WTC11 (cell line): ENCODE results near the gene PYHIN1. TPM values are rescaled to one million over a fixed set of nuclear protein-coding genes. Genes with fewer than 3 reads are reported as not detected.

Source experiments
- ATAC-seq: fragments of 200-7000 bp; cut with Tn5 transposase; 2 replicates; pipeline ENCODE4 v1.10.0; 2021; ENCODE audit warnings: mild to moderate bottlenecking, moderate library complexity
- CTCF ChIA-PET: fragments of 300-600 bp; sonication (Branson Sonifier 250); formaldehyde crosslinking; loops from one replicate; lab custom pipeline; 2021; ENCODE audit warnings: antibody characterized with exemption; lab: Charles Lee
- POLR2A ChIA-PET: fragments of 350-600 bp; sonication (Branson Sonifier 250); formaldehyde crosslinking; loops from one replicate; lab custom pipeline; 2021; ENCODE audit warnings: antibody characterized with exemption; lab: Charles Lee
- DNase-seq: peaks from one replicate; pipeline ENCODE4 v3.0.0; 2021; ENCODE audit warnings: low spot score
- H3K27ac Mint-ChIP-seq: 2 replicates; pipeline ENCODE4 v1.8.0; 2021; ENCODE audit warnings: mixed read lengths
- H3K27me3 Mint-ChIP-seq: 2 replicates; pipeline ENCODE4 v1.8.0; 2021; ENCODE audit warnings: low read depth, mild to moderate bottlenecking, moderate library complexity, mixed read lengths
- H3K36me3 Mint-ChIP-seq: 2 replicates; pipeline ENCODE4 v1.8.0; 2021; ENCODE audit warnings: mixed read lengths
- H3K4me1 Mint-ChIP-seq: 2 replicates; pipeline ENCODE4 v1.8.0; 2022; ENCODE audit warnings: mixed read lengths
- H3K4me3 Mint-ChIP-seq: 2 replicates; pipeline ENCODE4 v1.8.0; 2021; ENCODE audit warnings: mild to moderate bottlenecking, moderate library complexity, mixed read lengths
- H3K9me3 Mint-ChIP-seq: 2 replicates; pipeline ENCODE4 v1.8.0; 2021; ENCODE audit warnings: mixed read lengths
- GRHL2 ChIP-seq: fragments of 250-450 bp; sonication (Bioruptor Pico); IDR thresholded peaks from 2 replicates; pipeline ENCODE4 v1.8.0; 2022; ENCODE audit warnings: mild to moderate bottlenecking, moderate library complexity; ENCODE audit not compliant: insufficient replicate concordance, severe bottlenecking
- IRF2 ChIP-seq: sonication (generic); formaldehyde crosslinking; IDR thresholded peaks from 2 replicates; pipeline ENCODE4 v1.8.0; 2022; ENCODE audit warnings: low read depth, missing genetic modification reagents, borderline replicate concordance
- NFYB ChIP-seq: sonication (generic); formaldehyde crosslinking; conservative IDR thresholded peaks from 2 replicates; pipeline ENCODE4 v1.8.0; 2022; ENCODE audit warnings: low read depth, missing genetic modification reagents
- SP1 ChIP-seq: sonication (generic); formaldehyde crosslinking; conservative IDR thresholded peaks from 2 replicates; pipeline ENCODE4 v1.8.1; 2022; ENCODE audit warnings: missing genetic modification reagents
- ZBTB21 ChIP-seq: sonication (generic); formaldehyde crosslinking; IDR thresholded peaks from 2 replicates; pipeline ENCODE4 v1.8.1; 2023; ENCODE audit warnings: mild to moderate bottlenecking, missing genetic modification reagents, borderline replicate concordance
- ZNF121 ChIP-seq: sonication (generic); formaldehyde crosslinking; IDR thresholded peaks from 2 replicates; pipeline ENCODE4 v1.8.0; 2023; ENCODE audit warnings: missing genetic modification reagents
- ZNF219 ChIP-seq: sonication (generic); formaldehyde crosslinking; IDR thresholded peaks from 2 replicates; pipeline ENCODE4 v1.8.0; 2023; ENCODE audit warnings: missing genetic modification reagents, mild to moderate bottlenecking, borderline replicate concordance
- total RNA-seq: library from RNA; stranded (reverse); gene quantifications from 3 replicates; pipeline ENCODE4 v1.2.3, GENCODE V29; 2021
- TF ChIP-seq, protein P1 (sequence below): sonication (generic); formaldehyde crosslinking; IDR thresholded peaks from 2 replicates; pipeline ENCODE4 v1.8.0; 2022; ENCODE audit warnings: mild to moderate bottlenecking, missing genetic modification reagents
- TF ChIP-seq, protein P2 (sequence below): sonication (generic); formaldehyde crosslinking; IDR thresholded peaks from 2 replicates; pipeline ENCODE4 v1.8.0; 2022; ENCODE audit warnings: mild to moderate bottlenecking, missing genetic modification reagents
- TF ChIP-seq, protein P3 (sequence below): sonication (generic); formaldehyde crosslinking; IDR thresholded peaks from 2 replicates; pipeline ENCODE4 v1.8.1; 2023; ENCODE audit warnings: mild to moderate bottlenecking, missing genetic modification reagents
- TF ChIP-seq, protein P4 (sequence below): sonication (generic); formaldehyde crosslinking; IDR thresholded peaks from 2 replicates; pipeline ENCODE4 v1.8.1; 2022; ENCODE audit warnings: low read depth, mild to moderate bottlenecking, moderate library complexity, missing genetic modification reagents, borderline replicate concordance
- TF ChIP-seq, protein P5 (sequence below): sonication (generic); formaldehyde crosslinking; IDR thresholded peaks from 2 replicates; pipeline ENCODE4 v1.8.1; 2023; ENCODE audit warnings: mild to moderate bottlenecking, missing genetic modification reagents, borderline replicate concordance
- TF ChIP-seq, protein P6 (sequence below): sonication (generic); formaldehyde crosslinking; conservative IDR thresholded peaks from 2 replicates; pipeline ENCODE4 v1.8.1; 2023; ENCODE audit warnings: mild to moderate bottlenecking, low read depth, missing genetic modification reagents, moderate library complexity
- TF ChIP-seq, protein P7 (sequence below): fragments of 250-450 bp; sonication (Bioruptor Pico); conservative IDR thresholded peaks from 2 replicates; pipeline ENCODE4 v1.9.0; 2021; ENCODE audit warnings: mild to moderate bottlenecking
- TF ChIP-seq, protein P8 (sequence below): sonication (generic); formaldehyde crosslinking; IDR thresholded peaks from 2 replicates; pipeline ENCODE4 v1.8.0; 2023; ENCODE audit warnings: mild to moderate bottlenecking, missing genetic modification reagents

Gene PYHIN1
- total RNA-seq, 1 experiment from 2014 or later, result not detected

DNA sequence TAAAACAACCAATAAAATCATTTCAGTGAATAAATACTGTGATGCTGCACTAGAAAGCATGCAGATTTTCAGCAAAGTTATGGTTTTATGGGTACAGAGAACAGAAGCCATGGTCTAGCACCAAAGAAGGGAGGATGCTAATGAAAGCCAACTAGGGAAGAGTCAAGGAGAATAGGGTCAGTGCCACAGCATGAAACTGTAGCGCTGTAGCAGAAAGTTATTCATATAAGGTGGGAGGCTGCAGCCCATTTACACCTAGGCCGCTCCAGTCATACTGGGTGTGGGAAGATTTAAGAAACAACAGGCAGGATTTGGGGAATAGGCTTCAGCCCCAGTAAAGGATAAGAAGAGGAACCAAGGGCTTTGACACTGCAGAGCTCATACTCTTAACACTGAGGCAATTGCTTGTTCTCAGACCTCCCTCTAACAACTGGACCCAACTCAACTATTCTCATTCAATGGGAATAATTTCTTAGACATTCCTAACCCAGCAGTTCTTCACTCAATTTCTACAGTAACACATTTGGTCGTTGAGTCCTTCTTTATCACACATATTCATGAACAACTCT, 82.7 kb downstream of the PYHIN1 start:
- TF ChIP-seq GRHL2 (CRISPR knock-in tag) (no peak), NFYB (CRISPR knock-in tag) (no peak), ZBTB21 (CRISPR knock-in tag) (no peak), ZNF121 (CRISPR knock-in tag) (no peak), ZNF219 (CRISPR knock-in tag) (no peak), IRF2 (CRISPR knock-in tag) (no peak), SP1 (CRISPR knock-in tag) (no peak)
- TF ChIP-seq, protein P1, sequence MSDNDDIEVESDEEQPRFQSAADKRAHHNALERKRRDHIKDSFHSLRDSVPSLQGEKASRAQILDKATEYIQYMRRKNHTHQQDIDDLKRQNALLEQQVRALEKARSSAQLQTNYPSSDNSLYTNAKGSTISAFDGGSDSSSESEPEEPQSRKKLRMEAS (CRISPR knock-in tag), result no peak
- TF ChIP-seq, protein P2, sequence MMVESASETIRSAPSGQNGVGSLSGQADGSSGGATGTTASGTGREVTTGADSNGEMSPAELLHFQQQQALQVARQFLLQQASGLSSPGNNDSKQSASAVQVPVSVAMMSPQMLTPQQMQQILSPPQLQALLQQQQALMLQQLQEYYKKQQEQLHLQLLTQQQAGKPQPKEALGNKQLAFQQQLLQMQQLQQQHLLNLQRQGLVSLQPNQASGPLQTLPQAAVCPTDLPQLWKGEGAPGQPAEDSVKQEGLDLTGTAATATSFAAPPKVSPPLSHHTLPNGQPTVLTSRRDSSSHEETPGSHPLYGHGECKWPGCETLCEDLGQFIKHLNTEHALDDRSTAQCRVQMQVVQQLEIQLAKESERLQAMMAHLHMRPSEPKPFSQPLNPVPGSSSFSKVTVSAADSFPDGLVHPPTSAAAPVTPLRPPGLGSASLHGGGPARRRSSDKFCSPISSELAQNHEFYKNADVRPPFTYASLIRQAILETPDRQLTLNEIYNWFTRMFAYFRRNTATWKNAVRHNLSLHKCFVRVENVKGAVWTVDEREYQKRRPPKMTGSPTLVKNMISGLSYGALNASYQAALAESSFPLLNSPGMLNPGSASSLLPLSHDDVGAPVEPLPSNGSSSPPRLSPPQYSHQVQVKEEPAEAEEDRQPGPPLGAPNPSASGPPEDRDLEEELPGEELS (CRISPR knock-in tag), result no peak
- TF ChIP-seq, protein P3, sequence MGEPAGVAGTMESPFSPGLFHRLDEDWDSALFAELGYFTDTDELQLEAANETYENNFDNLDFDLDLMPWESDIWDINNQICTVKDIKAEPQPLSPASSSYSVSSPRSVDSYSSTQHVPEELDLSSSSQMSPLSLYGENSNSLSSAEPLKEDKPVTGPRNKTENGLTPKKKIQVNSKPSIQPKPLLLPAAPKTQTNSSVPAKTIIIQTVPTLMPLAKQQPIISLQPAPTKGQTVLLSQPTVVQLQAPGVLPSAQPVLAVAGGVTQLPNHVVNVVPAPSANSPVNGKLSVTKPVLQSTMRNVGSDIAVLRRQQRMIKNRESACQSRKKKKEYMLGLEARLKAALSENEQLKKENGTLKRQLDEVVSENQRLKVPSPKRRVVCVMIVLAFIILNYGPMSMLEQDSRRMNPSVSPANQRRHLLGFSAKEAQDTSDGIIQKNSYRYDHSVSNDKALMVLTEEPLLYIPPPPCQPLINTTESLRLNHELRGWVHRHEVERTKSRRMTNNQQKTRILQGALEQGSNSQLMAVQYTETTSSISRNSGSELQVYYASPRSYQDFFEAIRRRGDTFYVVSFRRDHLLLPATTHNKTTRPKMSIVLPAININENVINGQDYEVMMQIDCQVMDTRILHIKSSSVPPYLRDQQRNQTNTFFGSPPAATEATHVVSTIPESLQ (CRISPR knock-in tag), result no peak
- TF ChIP-seq, protein P4, sequence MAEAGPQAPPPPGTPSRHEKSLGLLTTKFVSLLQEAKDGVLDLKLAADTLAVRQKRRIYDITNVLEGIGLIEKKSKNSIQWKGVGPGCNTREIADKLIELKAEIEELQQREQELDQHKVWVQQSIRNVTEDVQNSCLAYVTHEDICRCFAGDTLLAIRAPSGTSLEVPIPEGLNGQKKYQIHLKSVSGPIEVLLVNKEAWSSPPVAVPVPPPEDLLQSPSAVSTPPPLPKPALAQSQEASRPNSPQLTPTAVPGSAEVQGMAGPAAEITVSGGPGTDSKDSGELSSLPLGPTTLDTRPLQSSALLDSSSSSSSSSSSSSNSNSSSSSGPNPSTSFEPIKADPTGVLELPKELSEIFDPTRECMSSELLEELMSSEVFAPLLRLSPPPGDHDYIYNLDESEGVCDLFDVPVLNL (CRISPR knock-in tag), result no peak
- TF ChIP-seq, protein P5, sequence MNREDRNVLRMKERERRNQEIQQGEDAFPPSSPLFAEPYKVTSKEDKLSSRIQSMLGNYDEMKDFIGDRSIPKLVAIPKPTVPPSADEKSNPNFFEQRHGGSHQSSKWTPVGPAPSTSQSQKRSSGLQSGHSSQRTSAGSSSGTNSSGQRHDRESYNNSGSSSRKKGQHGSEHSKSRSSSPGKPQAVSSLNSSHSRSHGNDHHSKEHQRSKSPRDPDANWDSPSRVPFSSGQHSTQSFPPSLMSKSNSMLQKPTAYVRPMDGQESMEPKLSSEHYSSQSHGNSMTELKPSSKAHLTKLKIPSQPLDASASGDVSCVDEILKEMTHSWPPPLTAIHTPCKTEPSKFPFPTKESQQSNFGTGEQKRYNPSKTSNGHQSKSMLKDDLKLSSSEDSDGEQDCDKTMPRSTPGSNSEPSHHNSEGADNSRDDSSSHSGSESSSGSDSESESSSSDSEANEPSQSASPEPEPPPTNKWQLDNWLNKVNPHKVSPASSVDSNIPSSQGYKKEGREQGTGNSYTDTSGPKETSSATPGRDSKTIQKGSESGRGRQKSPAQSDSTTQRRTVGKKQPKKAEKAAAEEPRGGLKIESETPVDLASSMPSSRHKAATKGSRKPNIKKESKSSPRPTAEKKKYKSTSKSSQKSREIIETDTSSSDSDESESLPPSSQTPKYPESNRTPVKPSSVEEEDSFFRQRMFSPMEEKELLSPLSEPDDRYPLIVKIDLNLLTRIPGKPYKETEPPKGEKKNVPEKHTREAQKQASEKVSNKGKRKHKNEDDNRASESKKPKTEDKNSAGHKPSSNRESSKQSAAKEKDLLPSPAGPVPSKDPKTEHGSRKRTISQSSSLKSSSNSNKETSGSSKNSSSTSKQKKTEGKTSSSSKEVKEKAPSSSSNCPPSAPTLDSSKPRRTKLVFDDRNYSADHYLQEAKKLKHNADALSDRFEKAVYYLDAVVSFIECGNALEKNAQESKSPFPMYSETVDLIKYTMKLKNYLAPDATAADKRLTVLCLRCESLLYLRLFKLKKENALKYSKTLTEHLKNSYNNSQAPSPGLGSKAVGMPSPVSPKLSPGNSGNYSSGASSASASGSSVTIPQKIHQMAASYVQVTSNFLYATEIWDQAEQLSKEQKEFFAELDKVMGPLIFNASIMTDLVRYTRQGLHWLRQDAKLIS, result no peak
- TF ChIP-seq, protein P6, sequence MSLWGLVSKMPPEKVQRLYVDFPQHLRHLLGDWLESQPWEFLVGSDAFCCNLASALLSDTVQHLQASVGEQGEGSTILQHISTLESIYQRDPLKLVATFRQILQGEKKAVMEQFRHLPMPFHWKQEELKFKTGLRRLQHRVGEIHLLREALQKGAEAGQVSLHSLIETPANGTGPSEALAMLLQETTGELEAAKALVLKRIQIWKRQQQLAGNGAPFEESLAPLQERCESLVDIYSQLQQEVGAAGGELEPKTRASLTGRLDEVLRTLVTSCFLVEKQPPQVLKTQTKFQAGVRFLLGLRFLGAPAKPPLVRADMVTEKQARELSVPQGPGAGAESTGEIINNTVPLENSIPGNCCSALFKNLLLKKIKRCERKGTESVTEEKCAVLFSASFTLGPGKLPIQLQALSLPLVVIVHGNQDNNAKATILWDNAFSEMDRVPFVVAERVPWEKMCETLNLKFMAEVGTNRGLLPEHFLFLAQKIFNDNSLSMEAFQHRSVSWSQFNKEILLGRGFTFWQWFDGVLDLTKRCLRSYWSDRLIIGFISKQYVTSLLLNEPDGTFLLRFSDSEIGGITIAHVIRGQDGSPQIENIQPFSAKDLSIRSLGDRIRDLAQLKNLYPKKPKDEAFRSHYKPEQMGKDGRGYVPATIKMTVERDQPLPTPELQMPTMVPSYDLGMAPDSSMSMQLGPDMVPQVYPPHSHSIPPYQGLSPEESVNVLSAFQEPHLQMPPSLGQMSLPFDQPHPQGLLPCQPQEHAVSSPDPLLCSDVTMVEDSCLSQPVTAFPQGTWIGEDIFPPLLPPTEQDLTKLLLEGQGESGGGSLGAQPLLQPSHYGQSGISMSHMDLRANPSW, result no peak
- TF ChIP-seq, protein P7, sequence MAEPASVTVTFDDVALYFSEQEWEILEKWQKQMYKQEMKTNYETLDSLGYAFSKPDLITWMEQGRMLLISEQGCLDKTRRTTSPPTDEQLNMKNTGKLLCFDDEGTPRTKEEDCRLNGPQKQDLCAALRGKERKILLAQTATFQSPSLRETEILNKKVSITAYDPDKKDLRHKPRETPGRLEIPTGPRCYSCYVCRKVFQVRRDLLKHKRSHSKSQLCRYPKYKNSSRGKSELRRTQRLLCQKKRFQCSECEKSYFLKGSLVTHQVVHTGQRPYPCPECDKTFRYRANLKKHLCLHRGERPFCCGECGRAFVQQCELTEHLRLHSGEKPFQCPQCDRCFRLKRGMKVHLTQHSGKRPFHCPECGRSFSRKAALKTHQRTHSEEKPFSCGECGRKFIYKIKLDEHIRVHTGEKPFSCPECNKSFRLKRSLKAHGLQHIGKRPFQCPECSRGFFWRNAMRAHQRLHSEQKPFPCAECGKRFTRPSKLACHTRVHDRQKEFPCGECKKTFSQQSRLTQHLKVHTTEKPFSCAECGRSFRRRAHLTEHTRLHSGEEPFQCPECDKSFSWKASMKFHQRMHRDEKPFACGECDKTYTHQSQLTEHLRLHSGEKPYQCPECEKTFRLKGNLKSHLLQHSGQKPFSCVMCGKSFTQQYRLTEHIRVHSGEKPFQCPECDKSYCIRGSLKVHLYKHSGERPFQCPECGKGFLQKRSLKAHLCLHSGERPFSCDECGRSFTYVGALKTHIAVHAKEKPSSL, result no peak
- TF ChIP-seq, protein P8, sequence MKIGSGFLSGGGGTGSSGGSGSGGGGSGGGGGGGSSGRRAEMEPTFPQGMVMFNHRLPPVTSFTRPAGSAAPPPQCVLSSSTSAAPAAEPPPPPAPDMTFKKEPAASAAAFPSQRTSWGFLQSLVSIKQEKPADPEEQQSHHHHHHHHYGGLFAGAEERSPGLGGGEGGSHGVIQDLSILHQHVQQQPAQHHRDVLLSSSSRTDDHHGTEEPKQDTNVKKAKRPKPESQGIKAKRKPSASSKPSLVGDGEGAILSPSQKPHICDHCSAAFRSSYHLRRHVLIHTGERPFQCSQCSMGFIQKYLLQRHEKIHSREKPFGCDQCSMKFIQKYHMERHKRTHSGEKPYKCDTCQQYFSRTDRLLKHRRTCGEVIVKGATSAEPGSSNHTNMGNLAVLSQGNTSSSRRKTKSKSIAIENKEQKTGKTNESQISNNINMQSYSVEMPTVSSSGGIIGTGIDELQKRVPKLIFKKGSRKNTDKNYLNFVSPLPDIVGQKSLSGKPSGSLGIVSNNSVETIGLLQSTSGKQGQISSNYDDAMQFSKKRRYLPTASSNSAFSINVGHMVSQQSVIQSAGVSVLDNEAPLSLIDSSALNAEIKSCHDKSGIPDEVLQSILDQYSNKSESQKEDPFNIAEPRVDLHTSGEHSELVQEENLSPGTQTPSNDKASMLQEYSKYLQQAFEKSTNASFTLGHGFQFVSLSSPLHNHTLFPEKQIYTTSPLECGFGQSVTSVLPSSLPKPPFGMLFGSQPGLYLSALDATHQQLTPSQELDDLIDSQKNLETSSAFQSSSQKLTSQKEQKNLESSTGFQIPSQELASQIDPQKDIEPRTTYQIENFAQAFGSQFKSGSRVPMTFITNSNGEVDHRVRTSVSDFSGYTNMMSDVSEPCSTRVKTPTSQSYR (CRISPR knock-in tag), result no peak
- TF ChIP-seq, all 79 proteins: peak for 0
- ATAC-seq (no peak), DNase-seq (no peak)
- Mint-ChIP-seq H3K27me3 (peaks cover 49% of the 10 kb centered on the region), H3K27ac (no peak overlapping the region), H3K36me3 (no peaks in the 10 kb centered on the region), H3K4me3 (no peak overlapping the region), H3K4me1 (peaks cover 27% of the 10 kb centered on the region), H3K9me3 (peaks cover 9% of the 10 kb centered on the region; the same call in 1 of the 2 replicates)
- ChIA-PET POLR2A (no interaction called here), CTCF (no interaction called here)
